Activated CD8-positive, alpha-beta T cell treated with anti-CD3 and anti-CD28 coated beads for 36 hours (primary cell): ENCODE results near the gene CTXN1. TPM values are rescaled to one million over a fixed set of nuclear protein-coding genes. Genes with fewer than 3 reads are reported as not detected.
A peak's percentile ranks its signal among the peaks of the same experiment; 100 is the strongest.
"Not testable (repeated sequence)": the region's sequence is repeated elsewhere in the genome, so short reads cannot be mapped to it uniquely, and the experiment has no call there.

Source experiments
- ATAC-seq: fragments of 200-7000 bp; cut with Tn5 transposase; one replicate; pipeline ENCODE4 v1.10.0; 2021; ENCODE audit warnings: mild to moderate bottlenecking, moderate library complexity
- CTCF ChIA-PET: fragments of 350-600 bp; sonication (Branson Sonifier 250); formaldehyde crosslinking; loops from one replicate; lab custom pipeline; 2021; ENCODE audit warnings: antibody characterized with exemption; lab: Charles Lee
- POLR2A ChIA-PET: fragments of 350-600 bp; sonication (Branson Sonifier 250); formaldehyde crosslinking; loops from one replicate; lab custom pipeline; 2021; ENCODE audit warnings: antibody characterized with exemption; lab: Charles Lee
- DNase-seq: peaks from one replicate; pipeline ENCODE4 v3.0.0-alpha.2; 2020
- H3K27ac Mint-ChIP-seq: one replicate; pipeline ENCODE4 v1.8.0; 2021; ENCODE audit warnings: mild to moderate bottlenecking, mixed read lengths
- H3K27me3 Mint-ChIP-seq: one replicate; pipeline ENCODE4 v1.8.0; 2021; ENCODE audit warnings: mixed read lengths
- H3K36me3 Mint-ChIP-seq: one replicate; pipeline ENCODE4 v1.8.0; 2021; ENCODE audit warnings: low read depth, mixed read lengths
- H3K4me1 Mint-ChIP-seq: one replicate; pipeline ENCODE4 v1.8.0; 2021; ENCODE audit warnings: low read depth, mixed read lengths
- H3K4me3 Mint-ChIP-seq: one replicate; pipeline ENCODE4 v1.8.0; 2021; ENCODE audit warnings: mild to moderate bottlenecking, moderate library complexity, mixed read lengths
- H3K9me3 Mint-ChIP-seq: one replicate; pipeline ENCODE4 v1.8.0; 2021; ENCODE audit warnings: mixed read lengths
- CTCF ChIP-seq: fragments of 200-600 bp; IDR thresholded peaks from one replicate; pipeline ENCODE4 v1.8.0; 2022; ENCODE audit warnings: antibody characterized with exemption, mild to moderate bottlenecking
- intact Hi-C: fragments of 100-400 bp; cut with micrococcal nuclease; formaldehyde crosslinking; loops from one replicate; pipeline ENCODE4 v1.10.0; 2022
- total RNA-seq, 2 experiments: library from RNA; stranded (reverse); gene quantifications; one replicate each; pipeline ENCODE4 v1.2.3, GENCODE V29; 2021

The CTXN1 gene
- total RNA-seq, 2 experiments from 2014 or later, result 0.74 to 0.87 TPM

- ChIA-PET POLR2A (interaction anchor here (0.6 to 3.2 kb wide), 5 partner anchors 8 to 50 kb away, joined by 3 to 14 read pairs (median 12); partner anchors contain the start of genes CTXN1 and TIMM44), CTCF (interaction anchor here (1.2 to 4.5 kb wide), 8 partner anchors 10 to 61 kb away, joined by 3 to 31 read pairs (median 6); partner anchors contain the start of genes MAP2K7 and TIMM44)
- Mint-ChIP-seq H3K27me3 (peaks cover 22% of the 10 kb centered on the region), H3K36me3 (no peaks in the 10 kb centered on the region), H3K4me3 (peak overlapping the region; percentile 81), H3K4me1 (peaks cover 28% of the 10 kb centered on the region), H3K27ac (no peak overlapping the region), H3K9me3 (no peaks in the 10 kb centered on the region)
- TF ChIP-seq CTCF, result no peak
- intact Hi-C loops, result no loop called here
- no peak for ATAC-seq
- DNase-seq, result no peak
Measured at GRCh38 chr19:7918615-7919421, 7.1 kb downstream of the CTXN1 start.

- Mint-ChIP-seq H3K4me3 (peak overlapping the region; percentile 57), H3K27me3 (peaks cover 22% of the 10 kb centered on the region), H3K4me1 (peaks cover 28% of the 10 kb centered on the region)
- H3K27ac Mint-ChIP-seq, ATAC-seq, H3K36me3 Mint-ChIP-seq, intact Hi-C loops, H3K9me3 Mint-ChIP-seq, DNase-seq: not testable (repeated sequence)
- POLR2A ChIA-PET, result interaction anchor here (0.6 to 3.2 kb wide), 4 partner anchors 8 to 49 kb away, joined by 3 to 14 read pairs (median 12); partner anchors contain the start of genes CTXN1 and TIMM44
- peak; percentile 56 for TF ChIP-seq CTCF
- CTCF ChIA-PET, result interaction anchor here (1.1 to 2.4 kb wide), 5 partner anchors 10 to 60 kb away, joined by 3 to 14 read pairs (median 3); partner anchors contain the start of genes MAP2K7 and TIMM44
Measured at GRCh38 chr19:7918062-7918614, 7.8 kb downstream of the CTXN1 start.

GRCh38 chr19:7917267-7918061, 8.5 kb downstream of the CTXN1 start:
- DNase-seq, result peak; percentile 76
- ChIA-PET CTCF (interaction anchor here (1.1 to 2.4 kb wide), 5 partner anchors 9 to 60 kb away, joined by 3 to 14 read pairs (median 3); partner anchors contain the start of genes MAP2K7 and TIMM44), POLR2A (interaction anchor here (2.0 to 3.2 kb wide), 4 partner anchors 9 to 26 kb away, joined by 12 to 14 read pairs (median 13); partner anchors contain the start of genes CTXN1, MAP2K7 and TIMM44)
- peak; percentile 18 for ATAC-seq
- peak; percentile 70 for TF ChIP-seq CTCF
- peaks cover 28% of the 10 kb centered on the region for H3K4me1 Mint-ChIP-seq
- H3K27me3 Mint-ChIP-seq, result peaks cover 22% of the 10 kb centered on the region
- no peaks in the 10 kb centered on the region for H3K9me3 Mint-ChIP-seq
- H3K36me3 Mint-ChIP-seq, result peaks cover 4% of the 10 kb centered on the region
- H3K4me3 Mint-ChIP-seq, result peak overlapping the region; percentile 73
- intact Hi-C loops, result no loop called here
- peak overlapping the region; percentile 46 for H3K27ac Mint-ChIP-seq

- intact Hi-C loops, result no loop called here
- ATAC-seq, result no peak
- Mint-ChIP-seq H3K4me3 (peak overlapping the region; percentile 73), H3K27me3 (peaks cover 22% of the 10 kb centered on the region), H3K4me1 (peaks cover 28% of the 10 kb centered on the region), H3K27ac (peak overlapping the region; percentile 46), H3K9me3 (no peaks in the 10 kb centered on the region), H3K36me3 (peaks cover 7% of the 10 kb centered on the region)
- DNase-seq, result no peak
- ChIA-PET CTCF (interaction anchor here (2.4 kb wide), 1 partner anchor 48 kb away, joined by 14 read pairs; no protein-coding TSS in a partner anchor), POLR2A (interaction anchor here (2.0 to 3.2 kb wide), 4 partner anchors 9 to 26 kb away, joined by 12 to 14 read pairs (median 13); partner anchors contain the start of genes CTXN1, MAP2K7 and TIMM44)
- no peak for TF ChIP-seq CTCF
Measured at GRCh38 chr19:7916955-7917266, 9.0 kb downstream of the CTXN1 start.
